ENCODE results near the gene EFEMP1.

GRCh38 chr2:55907686-55908085 lies 15.9 kb downstream of the EFEMP1 start:
- TF ChIP-seq CTCF (IDR thresholded peaks at IDR 0.05) = no peak
- TF ChIP-seq EP300 (IDR thresholded peaks at IDR 0.05) = no peak
- no peak for TF ChIP-seq POLR2A (IDR thresholded peaks at IDR 0.05)

Measured in tibial nerve (tissue), 4 donors.